Mammary epithelial cell (primary cell): Measurements from ENCODE around the gene GALNT18.

Experiments
- CTCF ChIP-seq, 2 donors: IDR thresholded peaks in 1 of 2; conservative IDR thresholded peaks in 1 of 2; 2 replicates each; pipeline ENCODE4 v1.5.1; 2011 to 2012; ENCODE audit warnings: inconsistent platforms in 2 of 2, low read length in 2 of 2, mild to moderate bottlenecking in 2 of 2, control low read depth in 1 of 2, low read depth in 1 of 2; ENCODE audit not compliant: insufficient read depth in 1 of 2; ENCODE audit errors: extremely low read depth in 1 of 2
- EZH2 ChIP-seq: IDR thresholded peaks from 2 replicates; pipeline ENCODE4 v1.6.1; 2012; ENCODE audit warnings: low read length, inconsistent platforms, borderline replicate concordance

GRCh38 chr11:11363674-11364073 lies 258.1 kb downstream of the GALNT18 start:
- TF ChIP-seq CTCF (conservative IDR thresholded peaks at IDR 0.05 in 1 of 2, IDR thresholded peaks at IDR 0.05 in 1 of 2; ENCODE audit: extremely low read depth in 1 of 2, insufficient read depth in 1 of 2, low read depth in 1 of 2, low read length in 2 of 2), result no peak
- no peak for TF ChIP-seq EZH2
